ENCODE data around the gene STAC2.
"Not testable (repeated sequence)": the region's sequence is repeated elsewhere in the genome, so short reads cannot be mapped to it uniquely, and the experiment has no call there.

Gene STAC2

GRCh38 chr17:39186481-39187002 is 39.2 kb downstream of the STAC2 start:
- DNase-seq: no peak

GRCh38 chr17:39183720-39184119 is 42.0 kb downstream of the STAC2 start:
- no peak for DNase-seq

DNA sequence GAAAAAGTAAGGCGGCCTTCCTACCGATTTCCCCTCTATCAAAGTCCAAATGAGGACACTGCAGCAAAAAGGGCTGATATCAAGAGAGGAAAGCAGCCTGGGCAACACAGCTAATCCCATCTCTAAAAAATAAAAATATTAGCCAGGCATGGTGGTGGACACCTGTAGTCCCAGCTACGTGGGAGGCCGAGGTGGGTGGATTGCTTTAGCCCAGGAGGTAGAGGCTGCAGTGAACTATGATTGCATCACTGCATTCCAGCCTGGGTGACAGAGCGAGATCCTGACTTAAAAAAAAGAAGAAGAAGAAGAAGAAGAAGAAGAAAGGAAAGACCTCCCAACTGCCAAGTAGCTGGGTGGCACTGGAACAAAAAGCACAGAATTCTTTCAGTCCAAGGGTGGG is 42.7 kb downstream of the STAC2 start:
- no peak for DNase-seq

GRCh38 chr17:39181303-39181702 is 44.4 kb downstream of the STAC2 start:
- no peak for DNase-seq

DNA sequence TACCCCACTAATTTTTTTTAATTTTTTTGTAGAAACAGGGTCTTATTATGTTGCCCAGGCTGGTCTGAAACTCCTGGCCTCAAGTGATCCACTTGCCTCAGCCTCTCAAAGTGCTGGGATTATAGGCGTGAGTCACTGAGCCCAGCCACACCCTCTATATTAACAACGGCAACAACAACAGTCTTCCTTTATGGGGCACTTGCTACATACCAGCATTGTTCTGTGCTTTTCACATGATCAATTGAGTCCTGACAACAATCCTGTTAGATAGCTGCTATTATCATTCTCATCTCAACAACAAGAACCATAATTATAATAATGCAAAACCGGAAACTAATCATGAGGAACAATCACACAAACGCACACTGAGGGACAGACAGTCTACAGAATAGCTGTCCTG is 47.2 kb downstream of the STAC2 start:
- DNase-seq: no peak

GRCh38 chr17:39177256-39177655 is 48.5 kb downstream of the STAC2 start:
- no peak for DNase-seq

DNA sequence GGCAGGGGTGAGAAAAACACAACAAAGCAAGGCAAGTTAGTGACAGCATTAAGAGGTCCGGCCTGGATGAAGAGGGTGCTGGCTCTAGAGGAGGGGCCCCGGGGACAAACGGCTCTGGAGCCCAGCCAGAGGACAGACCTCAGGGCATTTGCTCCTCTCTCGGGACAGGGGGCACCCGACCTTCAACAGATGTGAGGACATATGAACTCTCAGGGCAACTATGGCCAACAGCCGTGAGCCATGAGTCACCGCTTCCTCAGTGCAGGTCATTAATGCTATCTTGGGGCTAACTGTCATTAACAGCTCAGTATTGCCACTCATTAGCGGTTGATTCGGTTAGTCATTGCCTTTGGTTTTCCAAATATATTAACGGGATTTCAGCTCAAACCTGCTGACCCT is 50.1 kb downstream of the STAC2 start:
- no peak for DNase-seq

DNA sequence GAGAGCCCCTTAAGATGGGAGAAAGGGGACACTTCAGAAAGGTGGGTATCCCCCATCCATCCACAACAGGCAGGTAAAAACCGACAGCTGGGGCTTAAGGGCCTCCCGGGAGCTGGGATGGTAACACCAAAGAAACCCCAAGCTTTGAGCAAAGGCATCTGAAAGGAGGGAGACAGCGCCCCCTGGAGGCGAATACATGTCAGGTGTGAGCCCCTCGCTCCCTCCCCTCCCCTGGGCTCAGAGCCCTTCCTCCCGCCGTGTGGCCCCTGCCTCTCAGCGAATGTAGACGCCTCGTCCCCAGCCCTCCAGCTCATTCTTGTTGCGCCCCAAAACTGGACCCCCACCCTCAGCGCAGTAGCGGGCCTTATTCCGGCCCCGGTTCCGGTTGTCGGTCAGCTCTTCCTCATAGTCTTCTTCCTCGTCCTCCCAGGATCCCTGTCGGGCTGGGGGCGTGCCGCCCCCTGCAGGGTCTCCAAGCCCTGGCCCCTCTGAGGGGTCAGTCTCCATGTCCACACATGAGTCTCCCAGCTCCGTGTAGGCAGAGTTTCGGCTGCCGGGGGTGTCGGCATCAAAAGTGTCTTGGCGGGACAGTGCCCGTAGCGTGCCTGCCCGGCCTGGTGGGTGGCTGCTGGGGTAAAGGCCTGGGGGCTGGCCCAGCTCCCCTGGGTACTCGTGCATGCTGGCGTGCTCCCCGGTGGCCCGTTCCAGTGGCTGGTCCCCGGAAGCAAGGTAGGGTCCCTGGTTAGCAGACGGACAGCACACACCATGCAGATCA is 50.6 kb downstream of the STAC2 start:
- DNase-seq: peak; percentile 71

GRCh38 chr17:39173526-39174274 is 52.0 kb downstream of the STAC2 start:
- DNase-seq: no peak

DNA sequence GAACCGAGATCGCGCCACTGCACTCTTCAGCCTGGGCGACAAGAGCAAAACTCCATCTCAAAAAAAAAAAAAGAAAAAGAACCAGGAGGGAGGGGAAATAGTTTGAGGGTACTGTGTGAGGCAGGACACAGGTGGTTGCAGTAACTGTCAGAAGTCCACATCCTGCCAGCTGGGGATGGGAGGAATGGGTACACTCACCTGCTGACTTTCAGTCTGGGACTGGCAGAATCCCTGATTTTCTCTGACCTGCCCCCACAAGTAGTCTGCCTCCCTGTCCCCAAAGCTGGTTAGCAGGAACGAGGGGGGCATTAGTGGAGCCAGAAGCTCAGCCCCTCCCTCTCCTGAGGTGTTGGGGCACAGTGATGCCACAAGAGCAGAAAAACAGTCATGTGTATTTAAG is 52.7 kb downstream of the STAC2 start:
- DNase-seq: no peak

DNA sequence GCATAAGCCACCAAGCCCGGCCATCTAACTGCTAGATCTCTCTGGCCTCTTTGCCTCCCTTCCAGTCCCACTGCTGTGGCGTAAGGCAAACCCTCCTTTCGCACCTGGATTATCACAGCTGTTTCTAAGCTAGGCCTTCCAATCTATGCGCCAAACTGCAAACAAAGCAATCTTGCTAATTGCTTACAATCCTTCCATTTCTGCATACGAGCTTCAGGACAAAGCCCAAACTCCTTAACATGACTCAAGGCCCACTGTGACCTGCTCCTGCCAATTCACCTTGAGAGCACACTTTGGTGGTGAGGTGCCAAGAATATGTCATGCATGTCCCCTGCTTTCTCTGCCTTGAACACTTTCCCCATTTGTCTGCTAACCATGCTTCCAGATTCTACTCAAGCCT is 53.8 kb downstream of the STAC2 start:
- no peak for DNase-seq

DNA sequence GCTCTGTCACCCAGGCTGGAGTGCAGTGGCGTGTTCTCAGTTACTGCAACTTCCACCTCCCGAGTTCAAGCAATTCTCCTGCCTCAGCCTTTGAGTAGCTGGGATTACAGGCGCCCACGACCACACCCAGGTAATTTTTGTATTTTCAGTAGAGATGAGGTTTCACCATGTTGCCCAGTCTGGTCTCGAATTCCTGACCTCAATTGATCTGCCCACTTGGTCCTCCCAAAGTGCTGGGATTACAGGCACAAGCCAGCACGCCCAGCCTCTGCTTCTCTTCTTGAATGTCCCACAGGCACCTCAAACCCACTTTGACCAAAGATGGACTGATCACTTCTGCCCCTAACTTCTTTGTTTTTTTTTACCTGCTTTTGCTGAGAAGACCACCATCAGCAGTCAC is 55.2 kb downstream of the STAC2 start:
- no peak for DNase-seq

- no peak for DNase-seq
Observed at GRCh38 chr17:39170109-39170508, 55.6 kb downstream of the STAC2 start.

- no peak for DNase-seq
Observed at GRCh38 chr17:39169518-39169917, 56.2 kb downstream of the STAC2 start.

DNA sequence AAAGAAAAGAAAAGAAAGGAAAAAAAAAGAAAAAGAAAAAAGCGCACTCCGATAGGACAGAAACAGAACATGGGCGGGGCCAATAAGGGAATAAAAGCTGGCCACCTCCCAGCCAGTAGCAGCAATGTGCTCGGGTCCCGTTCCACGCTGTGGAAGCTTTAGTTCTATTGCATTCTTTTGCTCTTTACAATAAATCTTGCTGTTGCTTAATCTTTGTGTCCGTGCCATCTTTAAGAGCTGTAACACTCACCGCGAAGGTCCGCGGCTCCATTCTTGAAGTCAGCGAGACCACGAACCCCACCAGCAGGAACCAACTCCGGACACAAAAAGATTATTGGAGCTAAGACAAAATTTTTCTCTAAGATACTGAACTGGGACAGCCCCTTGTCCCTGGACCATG is 56.6 kb downstream of the STAC2 start:
- no peak for DNase-seq

- DNase-seq: not testable (repeated sequence)
Observed at GRCh38 chr17:39168503-39168902, 57.2 kb downstream of the STAC2 start.

DNA sequence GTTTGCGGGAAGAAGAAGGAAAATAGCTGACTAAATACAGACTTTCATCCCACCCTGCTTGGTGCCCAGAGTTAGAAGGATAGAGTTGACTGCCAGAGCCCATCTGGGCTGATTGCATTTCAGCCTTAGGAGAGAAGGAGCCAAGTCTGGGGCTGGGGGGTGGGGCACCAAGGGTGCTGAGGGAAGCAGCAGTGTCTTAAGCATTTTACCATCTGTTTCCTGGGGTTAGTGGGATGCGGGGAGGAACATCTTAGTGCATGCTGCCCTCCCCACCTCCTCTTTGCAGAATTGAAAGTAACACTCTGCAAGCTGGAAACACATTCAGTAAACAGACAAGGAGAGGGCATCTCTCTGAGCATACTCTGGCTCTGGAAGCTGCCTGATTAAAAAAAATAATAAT is 58.3 kb downstream of the STAC2 start:
- no peak for DNase-seq

GRCh38 chr17:39166437-39167335 is 59.1 kb downstream of the STAC2 start:
- DNase-seq: no peak

- DNase-seq: no peak
Observed at GRCh38 chr17:39165841-39166349, 59.9 kb downstream of the STAC2 start, which contains the start of gene ARL5C. ARL5C (minus strand) TSS chr17:39166161; CDS start chr17:39165760, 401 bp downstream.

DNA sequence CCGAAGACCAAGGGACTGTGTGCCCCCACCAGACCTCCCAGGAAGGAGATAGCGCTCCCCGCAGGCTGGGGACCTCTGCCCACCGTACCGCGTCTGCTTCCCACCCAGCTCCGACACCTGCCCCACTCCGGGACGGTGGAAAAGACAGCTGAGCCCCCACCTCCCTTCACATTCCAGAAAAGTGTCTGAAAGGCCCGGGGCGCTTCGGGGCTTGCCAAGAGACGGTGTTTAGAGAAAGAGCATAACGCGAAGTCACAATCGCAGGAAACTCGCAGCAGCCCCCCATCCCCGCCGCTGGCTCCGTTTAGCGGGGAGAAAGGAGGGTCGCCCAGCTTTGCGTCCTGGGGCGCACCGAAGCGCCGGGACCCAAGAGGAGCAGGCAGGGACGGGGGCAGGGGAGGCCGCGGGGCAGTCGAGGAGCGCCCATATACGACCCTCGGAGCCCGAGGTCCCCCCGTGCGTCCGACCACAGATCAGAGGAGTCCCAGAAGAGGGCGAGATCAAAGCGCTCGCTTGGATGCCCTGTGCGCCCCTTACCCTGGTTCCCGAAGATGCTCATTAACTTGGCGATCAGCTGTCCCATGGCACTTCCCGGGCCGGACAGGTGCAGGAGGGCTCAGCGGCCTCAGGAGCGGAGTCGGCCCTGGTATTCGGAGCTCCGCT is 60.4 kb downstream of the STAC2 start:
- DNase-seq: no peak

DNA sequence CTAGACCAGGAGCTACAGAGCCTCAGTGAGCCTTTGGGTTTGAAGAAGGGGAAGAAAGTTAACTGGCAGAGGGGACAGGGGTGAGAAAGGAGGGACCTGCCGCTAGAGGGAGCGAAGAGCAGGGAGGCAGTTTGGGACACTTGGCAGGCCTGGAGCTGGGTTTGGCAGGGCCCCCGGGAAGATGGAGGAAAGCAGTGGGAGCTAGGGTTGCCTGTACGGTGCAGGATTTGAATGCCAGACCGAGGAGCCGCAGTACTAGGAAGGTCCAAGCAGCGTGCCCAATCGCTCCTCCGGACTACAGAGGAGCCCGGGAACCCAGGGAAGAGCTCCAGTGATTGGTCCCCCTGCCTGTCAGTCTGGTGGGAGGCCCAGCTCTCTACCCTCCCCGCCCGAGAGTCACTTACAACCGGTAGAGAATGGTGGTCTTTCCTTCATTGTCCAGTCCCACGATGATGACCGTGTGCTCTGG is 61.0 kb downstream of the STAC2 start:
- DNase-seq: peak; percentile 81

- no peak for DNase-seq
Observed at GRCh38 chr17:39161962-39162361, 63.8 kb downstream of the STAC2 start.

Measured in activated CD4-positive, alpha-beta T cell treated with anti-CD3 and anti-CD28 coated beads, Interleukin-10, Interleukin-2, amounts not matched to agents 100 ng/mL and 50 ng/mL, durations not matched to agents 16 hours and 8 hours (primary cell).